ENCODE results near the gene OR4E2.
"Not testable (repeated sequence)": the region's sequence is repeated elsewhere in the genome, so short reads cannot be mapped to it uniquely, and the experiment has no call there.

The OR4E2 gene

GRCh38 chr14:21680072-21680471, 26.4 kb downstream of the OR4E2 start:
- intact Hi-C loops (cut with DNase I): no loop called here

GRCh38 chr14:21686468-21686867, 32.8 kb downstream of the OR4E2 start:
- no peak for DNase-seq
- intact Hi-C loops (cut with DNase I): no loop called here

More at GRCh38 chr14:21680072-21680471, 26.4 kb downstream of the OR4E2 start:
- DNase-seq: no peak

- DNase-seq: no peak
- intact Hi-C loops (cut with DNase I): no loop called here
These were observed 40.8 kb downstream of the OR4E2 start for GRCh38 chr14:21694425-21694824.

GRCh38 chr14:21697662-21698061, 44.0 kb downstream of the OR4E2 start:
- DNase-seq: not testable (repeated sequence)

GRCh38 chr14:21698538-21698937, 44.9 kb downstream of the OR4E2 start:
- intact Hi-C loops (cut with DNase I); DNase-seq: not testable (repeated sequence)

More at GRCh38 chr14:21697662-21698061, 44.0 kb downstream of the OR4E2 start:
- intact Hi-C loops (cut with DNase I): not testable (repeated sequence)

- no peak for DNase-seq
- intact Hi-C loops (cut with DNase I): no loop called here
These were observed 45.9 kb downstream of the OR4E2 start for GRCh38 chr14:21699551-21699950.

- intact Hi-C loops (cut with DNase I): no loop called here
- DNase-seq: no peak
These were observed 48.7 kb downstream of the OR4E2 start for GRCh38 chr14:21702316-21702715.

- DNase-seq: no peak
- intact Hi-C loops (cut with DNase I): no loop called here
These were observed 50.0 kb downstream of the OR4E2 start for GRCh38 chr14:21703357-21704326.

GRCh38 chr14:21704338-21704737, 50.7 kb downstream of the OR4E2 start:
- no peak for DNase-seq
- intact Hi-C loops (cut with DNase I): no loop called here

- peak in 22 of 42 donors; percentile 3 to 67 (median 24) for DNase-seq
- intact Hi-C loops (cut with DNase I): no loop called here
These were observed 57.8 kb downstream of the OR4E2 start for GRCh38 chr14:21711360-21711961.

- intact Hi-C loops (cut with DNase I): no loop called here
- DNase-seq: no peak
These were observed 58.4 kb downstream of the OR4E2 start for GRCh38 chr14:21712036-21712435.

- intact Hi-C loops (cut with DNase I): no loop called here
- no peak for DNase-seq
These were observed 60.8 kb downstream of the OR4E2 start for GRCh38 chr14:21714318-21714929.
